H9 (cell line): Measurements from ENCODE around the gene INSC. TPM values are rescaled to one million over a fixed set of nuclear protein-coding genes. Genes with fewer than 3 reads are reported as not detected.

Experiments used
- DNase-seq: peaks from one replicate; pipeline ENCODE4 v3.0.0-alpha.2; 2017
- H2AFZ ChIP-seq: one replicate; pipeline ENCODE4 v1.6.1; 2013; ENCODE audit warnings: mild to moderate bottlenecking, low read length, control low read depth, moderate library complexity
- H2AK5ac ChIP-seq: 2 replicates; pipeline ENCODE4 v1.6.1; 2013; ENCODE audit warnings: low read length, control low read depth, mixed read lengths; ENCODE audit not compliant: insufficient read length
- H2BK120ac ChIP-seq: one replicate; pipeline ENCODE4 v1.6.1; 2013; ENCODE audit warnings: low read depth, mild to moderate bottlenecking, low read length, control low read depth, inconsistent platforms; ENCODE audit not compliant: poor library complexity, severe bottlenecking
- H2BK12ac ChIP-seq: 2 replicates; pipeline ENCODE4 v1.6.1; 2013; ENCODE audit warnings: low read length, control low read depth, mixed read lengths, low read depth; ENCODE audit not compliant: insufficient read length
- H2BK15ac ChIP-seq: 2 replicates; pipeline ENCODE4 v1.6.1; 2013; ENCODE audit warnings: low read depth, low read length, control low read depth
- H2BK20ac ChIP-seq: one replicate; pipeline ENCODE4 v1.6.1; 2013; ENCODE audit warnings: low read depth, mild to moderate bottlenecking, low read length, control low read depth, inconsistent platforms; ENCODE audit not compliant: poor library complexity, severe bottlenecking
- H2BK5ac ChIP-seq: 2 replicates; pipeline ENCODE4 v1.6.1; 2013; ENCODE audit warnings: low read length, control low read depth, mixed read lengths; ENCODE audit not compliant: insufficient read length
- H3K14ac ChIP-seq: 2 replicates; pipeline ENCODE4 v1.6.1; 2013; ENCODE audit warnings: low read length, control low read depth; ENCODE audit not compliant: insufficient read depth
- H3K18ac ChIP-seq: 2 replicates; pipeline ENCODE4 v1.6.1; 2013; ENCODE audit warnings: low read depth, mild to moderate bottlenecking, mixed read lengths, low read length, control low read depth; ENCODE audit not compliant: insufficient read length
- H3K23ac ChIP-seq: 2 replicates; pipeline ENCODE4 v1.6.1; 2013; ENCODE audit warnings: low read length, control low read depth, mixed read lengths, low read depth; ENCODE audit not compliant: insufficient read length
- H3K23me2 ChIP-seq: 2 replicates; pipeline ENCODE4 v1.6.1; 2013; ENCODE audit warnings: low read depth, mild to moderate bottlenecking, mixed read lengths, low read length, control low read depth; ENCODE audit not compliant: insufficient read length, poor library complexity, severe bottlenecking
- H3K27ac ChIP-seq: 2 replicates; pipeline ENCODE4 v1.5.1; 2013; ENCODE audit warnings: low read length, control low read depth, mixed read lengths, low read depth; ENCODE audit not compliant: insufficient read length
- H3K27me3 ChIP-seq: 2 replicates; pipeline ENCODE4 v1.6.1; 2013; ENCODE audit warnings: low read length, control low read depth, inconsistent platforms; ENCODE audit not compliant: insufficient read depth
- H3K4ac ChIP-seq: 2 replicates; pipeline ENCODE4 v1.6.1; 2013; ENCODE audit warnings: low read depth, mild to moderate bottlenecking, control low read depth, inconsistent platforms, low read length, moderate library complexity
- H3K4me1 ChIP-seq: 2 replicates; pipeline ENCODE4 v1.6.1; 2013; ENCODE audit warnings: low read length, control low read depth, inconsistent platforms; ENCODE audit not compliant: insufficient read depth
- H3K4me2 ChIP-seq: 2 replicates; pipeline ENCODE4 v1.6.1; 2013; ENCODE audit warnings: low read length, control low read depth, mixed read lengths; ENCODE audit not compliant: insufficient read length, insufficient read depth
- H3K56ac ChIP-seq: 2 replicates; pipeline ENCODE4 v1.6.1; 2013; ENCODE audit warnings: low read depth, mild to moderate bottlenecking, mixed read lengths, low read length, control low read depth; ENCODE audit not compliant: insufficient read length
- H3K79me1 ChIP-seq: 2 replicates; pipeline ENCODE4 v1.6.1; 2013; ENCODE audit warnings: low read depth, mild to moderate bottlenecking, moderate library complexity, low read length, control low read depth, inconsistent platforms; ENCODE audit not compliant: insufficient read depth, poor library complexity, severe bottlenecking
- H3K79me2 ChIP-seq: 2 replicates; pipeline ENCODE4 v1.6.1; 2013; ENCODE audit warnings: low read length, control low read depth, inconsistent platforms; ENCODE audit not compliant: insufficient read depth
- H3K9ac ChIP-seq: 2 replicates; pipeline ENCODE4 v1.6.1; 2013; ENCODE audit warnings: low read length, control low read depth, mixed read lengths; ENCODE audit not compliant: insufficient read length; ENCODE audit errors: extremely low read depth
- H3K9me3 ChIP-seq: one replicate; pipeline ENCODE4 v1.6.1; 2013; ENCODE audit warnings: low read depth, low read length, inconsistent platforms; ENCODE audit not compliant: control insufficient read depth
- H3T11ph ChIP-seq: one replicate; pipeline ENCODE4 v1.6.1; 2013; ENCODE audit warnings: mild to moderate bottlenecking, low read length, control low read depth, inconsistent platforms
- H4K20me1 ChIP-seq: one replicate; pipeline ENCODE4 v1.6.1; 2013; ENCODE audit not compliant: control insufficient read depth, insufficient read length, insufficient read depth
- H4K5ac ChIP-seq: 2 replicates; pipeline ENCODE4 v1.6.1; 2013; ENCODE audit warnings: low read depth, mild to moderate bottlenecking, mixed read lengths, low read length, control low read depth; ENCODE audit not compliant: insufficient read length
- H4K8ac ChIP-seq: replicated peaks from 2 replicates; pipeline ENCODE4 v1.6.1; 2013; ENCODE audit warnings: low read length, control low read depth, mixed read lengths, low read depth; ENCODE audit not compliant: insufficient read length
- H4K91ac ChIP-seq: 2 replicates; pipeline ENCODE4 v1.6.1; 2013; ENCODE audit warnings: low read depth, mild to moderate bottlenecking, moderate library complexity, mixed read lengths, low read length, control low read depth; ENCODE audit not compliant: insufficient read length
- H3K27ac Mint-ChIP-seq, 3 experiments: 2 replicates in 2 of 3; 3 replicates in 1 of 3; pipeline ENCODE4 v1.8.0; 2020 to 2021; ENCODE audit warnings: mixed read lengths in 3 of 3, mild to moderate bottlenecking in 1 of 3, moderate library complexity in 1 of 3
- H3K27me3 Mint-ChIP-seq: 2 replicates; pipeline ENCODE4 v1.8.0; 2021; ENCODE audit warnings: low read depth, mild to moderate bottlenecking, moderate library complexity, mixed read lengths
- H3K36me3 Mint-ChIP-seq, 3 experiments: 2 replicates in 2 of 3; 3 replicates in 1 of 3; pipeline ENCODE4 v1.8.0; 2020 to 2021; ENCODE audit warnings: low read depth in 3 of 3, mixed read lengths in 3 of 3; ENCODE audit not compliant: insufficient read depth in 1 of 3
- H3K4me1 Mint-ChIP-seq, 2 experiments: 2 replicates each; pipeline ENCODE4 v1.8.0; 2020; ENCODE audit warnings: mixed read lengths in 2 of 2
- H3K4me3 Mint-ChIP-seq, 2 experiments: 2 replicates in 1 of 2; 3 replicates in 1 of 2; pipeline ENCODE4 v1.8.0; 2020 to 2021; ENCODE audit warnings: mild to moderate bottlenecking in 2 of 2, mixed read lengths in 2 of 2, moderate library complexity in 1 of 2
- H3K9me3 Mint-ChIP-seq, 2 experiments: 2 replicates in 1 of 2; 3 replicates in 1 of 2; pipeline ENCODE4 v1.8.0; 2020; ENCODE audit warnings: mild to moderate bottlenecking in 2 of 2, mixed read lengths in 2 of 2, moderate library complexity in 1 of 2
- CTCF ChIP-seq: fragments of 200-600 bp; sonication (generic); conservative IDR thresholded peaks from 3 replicates; pipeline ENCODE4 v1.8.0; 2021; ENCODE audit warnings: antibody characterized with exemption, mild to moderate bottlenecking
- WGBS: extraction: QIAGEN DNeasy Blood & Tissue Kit; methylation state at CpG from one replicate; pipeline ENCODE4 v1.1.7; 2013; ENCODE audit warnings: missing lambda C conversion rate, low lambda C conversion rate, mixed read lengths; ENCODE audit not compliant: insufficient read length; ENCODE audit errors: extremely low coverage; 5-methylcytosine and 5-hydroxymethylcytosine counted together
- total RNA-seq: library from RNA; stranded (reverse); gene quantifications from 2 replicates; pipeline ENCODE4 v1.2.1, GENCODE V29; 2021

Gene INSC
- total RNA-seq, 1 experiment from 2014 or later, result not detected

- Histone ChIP-seq H3K18ac (no peak overlapping the region), H3K4me1 (peaks cover 3% of the 10 kb centered on the region; the same call in 1 of the 2 replicates), H3K27me3 (no peaks in the 10 kb centered on the region), H3K4me2 (no peak overlapping the region), H3K23ac (no peak overlapping the region), H4K91ac (no peak overlapping the region), H4K8ac (no peak overlapping the region), H2BK5ac (no peak overlapping the region), H3K4ac (no peak overlapping the region), H3K9ac (no peak overlapping the region), H2BK12ac (no peak overlapping the region), H3K79me1 (no peaks in the 10 kb centered on the region), H2AK5ac (no peak overlapping the region), H4K5ac (no peak overlapping the region), H3K79me2 (no peaks in the 10 kb centered on the region), H2AFZ (no peak overlapping the region), H2BK15ac (no peak overlapping the region), H3K27ac (no peak overlapping the region), H2BK20ac (no peak overlapping the region), H2BK120ac (no peak overlapping the region), H3K23me2 (no peaks in the 10 kb centered on the region), H3T11ph (no peak overlapping the region), H4K20me1 (no peaks in the 10 kb centered on the region), H3K56ac (no peak overlapping the region), H3K14ac (no peak overlapping the region), H3K9me3 (no peaks in the 10 kb centered on the region)
- H3K4me3 Mint-ChIP-seq, result no peak overlapping the region
- no peak for TF ChIP-seq CTCF
- no peak for DNase-seq
- H3K27me3 Mint-ChIP-seq, result peaks cover 2% of the 10 kb centered on the region
- peaks cover 7 to 9% of the 10 kb centered on the region in 2 experiments for H3K4me1 Mint-ChIP-seq
- peaks cover 0 to 2% (median 0%) of the 10 kb centered on the region in 3 experiments; a peak in 1 of 7 replicates for H3K36me3 Mint-ChIP-seq
- H3K27ac Mint-ChIP-seq, result no peak overlapping the region
- no CpG with 5 or more reads among the region's 3 CpGs for WGBS
- H3K9me3 Mint-ChIP-seq, result no peaks in the 10 kb centered on the region
Measured at GRCh38 chr11:15178214-15178613, 63.5 kb downstream of the INSC start.
